Vagina (tissue), 2 donors: ENCODE measurements around the gene ATXN1. TPM values are rescaled to one million over a fixed set of nuclear protein-coding genes. Genes with fewer than 3 reads are reported as not detected.

Source experiments
- DNase-seq, 2 donors: peaks; one replicate each; pipeline ENCODE4 v3.0.0-alpha.2; 2017; ENCODE audit errors: extremely low spot score in 2 of 2
- H3K27ac ChIP-seq: fragments of 200-600 bp; sonication (generic); one replicate; pipeline ENCODE4 v1.5.1; 2019
- H3K27me3 ChIP-seq: fragments of 200-600 bp; sonication (generic); one replicate; pipeline ENCODE4 v1.5.1; 2019
- H3K36me3 ChIP-seq, 2 donors: fragments of 200-600 bp; sonication (generic); one replicate each; pipeline ENCODE4 v1.5.1; 2017 to 2019
- H3K4me1 ChIP-seq: fragments of 200-600 bp; sonication (generic); one replicate; pipeline ENCODE4 v1.5.1; 2019
- H3K4me3 ChIP-seq, 2 donors: fragments of 200-600 bp; sonication (generic); 1 replicate in 1 of 2; 2 replicates in 1 of 2; pipeline ENCODE4 v1.5.1; 2016 to 2019
- H3K9me3 ChIP-seq: fragments of 200-600 bp; sonication (generic); one replicate; pipeline ENCODE4 v1.5.1; 2019
- POLR2A ChIP-seq, 2 donors: fragments of 450-650 bp; IDR thresholded peaks; one replicate each; pipeline ENCODE4 v1.6.1; 2017; ENCODE audit warnings: antibody characterized with exemption in 2 of 2, mild to moderate bottlenecking in 2 of 2, moderate library complexity in 2 of 2
- POLR2AphosphoS5 ChIP-seq, 2 donors: sonication (generic); formaldehyde crosslinking; IDR thresholded peaks; one replicate each; pipeline ENCODE4 v1.9.0; 2017; ENCODE audit warnings: antibody characterized with exemption in 2 of 2, mild to moderate bottlenecking in 2 of 2, low read depth in 1 of 2; ENCODE audit not compliant: insufficient read depth in 1 of 2
- intact Hi-C: fragments of 100-400 bp; cut with DNase I; formaldehyde crosslinking; loops from one replicate; pipeline ENCODE4 v1.15.1; 2023
- total RNA-seq: library from RNA; depleted of rRNA; stranded (reverse); fragments of >200 nt; gene quantifications from one replicate; pipeline ENCODE4 v1.2.3, GENCODE V29; 2016
- TF ChIP-seq, protein P1 (sequence below), 3 experiments: fragments of 450-650 bp in 2 of 3; fragments of 200-600 bp in 1 of 3; sonication (generic) in 1 of 3; IDR thresholded peaks; one replicate each; pipeline ENCODE4 v1.5.1; 2017 to 2019; ENCODE audit warnings: antibody characterized with exemption in 3 of 3, mild to moderate bottlenecking in 2 of 3, moderate library complexity in 2 of 3

The ATXN1 gene
- total RNA-seq, 1 donor from 2014 or later: 43.2 TPM

DNA sequence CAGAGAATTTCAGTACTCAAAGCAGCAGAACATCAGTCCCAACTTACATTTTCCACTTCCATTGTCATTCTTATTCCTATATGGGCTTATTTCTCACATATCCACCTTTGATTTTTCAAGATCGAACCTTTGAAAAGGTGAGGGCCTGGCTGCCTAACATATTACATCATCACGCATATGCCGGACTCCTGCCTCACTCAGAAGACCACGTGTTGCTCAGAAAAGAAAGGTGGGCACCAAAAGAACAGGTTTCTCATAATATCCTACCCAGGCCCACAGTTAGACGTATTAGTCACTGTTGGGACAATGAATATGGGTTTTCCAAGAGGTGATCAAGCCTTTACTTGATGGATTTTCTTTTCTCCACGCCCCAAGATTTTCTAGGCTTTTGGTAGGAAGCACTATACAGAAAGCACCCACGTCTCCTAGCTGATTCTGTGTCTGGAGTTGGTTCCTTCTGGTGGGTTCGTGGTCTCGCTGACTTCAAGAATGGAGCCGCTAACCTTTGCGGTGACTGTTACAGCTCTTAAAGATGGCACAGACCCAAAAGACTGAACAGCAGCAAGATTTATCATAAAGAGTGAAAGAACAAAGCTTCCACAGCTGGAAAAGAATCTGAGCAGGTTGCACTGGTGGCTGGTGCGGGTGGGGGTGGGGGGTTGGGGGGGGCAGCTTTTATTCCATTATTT, 168.9 kb downstream of the ATXN1 start:
- Histone ChIP-seq H3K4me1 (peaks cover 10% of the 10 kb centered on the region), H3K27me3 (no peaks in the 10 kb centered on the region), H3K36me3 (no peaks in the 10 kb centered on the region), H3K4me3 (no peak overlapping the region), H3K9me3 (no peaks in the 10 kb centered on the region), H3K27ac (no peak overlapping the region)
- intact Hi-C loops: no loop called here
- TF ChIP-seq POLR2A (IDR thresholded peaks at IDR 0.05) (no peak), POLR2AphosphoS5 (IDR thresholded peaks at IDR 0.05; ENCODE audit: insufficient read depth in 1 of 2, low read depth in 1 of 2) (no peak)
- TF ChIP-seq, protein P1, sequence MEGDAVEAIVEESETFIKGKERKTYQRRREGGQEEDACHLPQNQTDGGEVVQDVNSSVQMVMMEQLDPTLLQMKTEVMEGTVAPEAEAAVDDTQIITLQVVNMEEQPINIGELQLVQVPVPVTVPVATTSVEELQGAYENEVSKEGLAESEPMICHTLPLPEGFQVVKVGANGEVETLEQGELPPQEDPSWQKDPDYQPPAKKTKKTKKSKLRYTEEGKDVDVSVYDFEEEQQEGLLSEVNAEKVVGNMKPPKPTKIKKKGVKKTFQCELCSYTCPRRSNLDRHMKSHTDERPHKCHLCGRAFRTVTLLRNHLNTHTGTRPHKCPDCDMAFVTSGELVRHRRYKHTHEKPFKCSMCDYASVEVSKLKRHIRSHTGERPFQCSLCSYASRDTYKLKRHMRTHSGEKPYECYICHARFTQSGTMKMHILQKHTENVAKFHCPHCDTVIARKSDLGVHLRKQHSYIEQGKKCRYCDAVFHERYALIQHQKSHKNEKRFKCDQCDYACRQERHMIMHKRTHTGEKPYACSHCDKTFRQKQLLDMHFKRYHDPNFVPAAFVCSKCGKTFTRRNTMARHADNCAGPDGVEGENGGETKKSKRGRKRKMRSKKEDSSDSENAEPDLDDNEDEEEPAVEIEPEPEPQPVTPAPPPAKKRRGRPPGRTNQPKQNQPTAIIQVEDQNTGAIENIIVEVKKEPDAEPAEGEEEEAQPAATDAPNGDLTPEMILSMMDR (IDR thresholded peaks at IDR 0.05): no peak
- DNase-seq: no peak

- intact Hi-C loops: no loop called here
- Histone ChIP-seq H3K27ac (no peak overlapping the region), H3K36me3 (no peaks in the 10 kb centered on the region), H3K4me1 (peaks cover 7% of the 10 kb centered on the region), H3K9me3 (no peaks in the 10 kb centered on the region), H3K4me3 (no peak overlapping the region), H3K27me3 (no peaks in the 10 kb centered on the region)
- no peak for DNase-seq
- no peak for TF ChIP-seq POLR2AphosphoS5 (IDR thresholded peaks at IDR 0.05; ENCODE audit: insufficient read depth in 1 of 2, low read depth in 1 of 2)
- no peak for TF ChIP-seq POLR2A (IDR thresholded peaks at IDR 0.05)
- TF ChIP-seq, protein P1 (IDR thresholded peaks at IDR 0.05): no peak
These were observed 169.7 kb downstream of the ATXN1 start for GRCh38 chr6:16591396-16592222.

- intact Hi-C loops: no loop called here
- no peaks in the 10 kb centered on the region for H3K36me3 ChIP-seq
- H3K27ac ChIP-seq: no peak overlapping the region
- H3K9me3 ChIP-seq: no peaks in the 10 kb centered on the region
- no peak for TF ChIP-seq POLR2AphosphoS5 (IDR thresholded peaks at IDR 0.05; ENCODE audit: insufficient read depth in 1 of 2, low read depth in 1 of 2)
- TF ChIP-seq POLR2A (IDR thresholded peaks at IDR 0.05): no peak
- TF ChIP-seq, protein P1 (IDR thresholded peaks at IDR 0.05): no peak
- no peak for DNase-seq
- peaks cover 12% of the 10 kb centered on the region for H3K4me1 ChIP-seq
- no peak overlapping the region for H3K4me3 ChIP-seq
- no peaks in the 10 kb centered on the region for H3K27me3 ChIP-seq
These were observed 175.5 kb downstream of the ATXN1 start for GRCh38 chr6:16585805-16586204.

GRCh38 chr6:16583144-16583762, 178.0 kb downstream of the ATXN1 start:
- TF ChIP-seq, protein P1 (IDR thresholded peaks at IDR 0.05): no peak
- TF ChIP-seq POLR2AphosphoS5 (IDR thresholded peaks at IDR 0.05; ENCODE audit: insufficient read depth in 1 of 2, low read depth in 1 of 2) (no peak), POLR2A (IDR thresholded peaks at IDR 0.05) (no peak)
- H3K27ac ChIP-seq: peak overlapping the region; percentile 20

More at GRCh38 chr6:16583144-16583762, 178.0 kb downstream of the ATXN1 start:
- DNase-seq: no peak
- intact Hi-C loops: no loop called here
- H3K4me1 ChIP-seq: peaks cover 9% of the 10 kb centered on the region
- no peak overlapping the region for H3K4me3 ChIP-seq
- no peaks in the 10 kb centered on the region for H3K9me3 ChIP-seq
- no peaks in the 10 kb centered on the region for H3K36me3 ChIP-seq
- no peaks in the 10 kb centered on the region for H3K27me3 ChIP-seq
